HG03066 (cell line): ENCODE data around the gene CABCOCO1.

Experiments
- ATAC-seq: cut with Tn5 transposase; IDR thresholded peaks from one replicate; pipeline ENCODE4 v1.9.1; 2021; ENCODE audit warnings: low read depth; ENCODE audit not compliant: unreplicated experiment

The CABCOCO1 gene

DNA sequence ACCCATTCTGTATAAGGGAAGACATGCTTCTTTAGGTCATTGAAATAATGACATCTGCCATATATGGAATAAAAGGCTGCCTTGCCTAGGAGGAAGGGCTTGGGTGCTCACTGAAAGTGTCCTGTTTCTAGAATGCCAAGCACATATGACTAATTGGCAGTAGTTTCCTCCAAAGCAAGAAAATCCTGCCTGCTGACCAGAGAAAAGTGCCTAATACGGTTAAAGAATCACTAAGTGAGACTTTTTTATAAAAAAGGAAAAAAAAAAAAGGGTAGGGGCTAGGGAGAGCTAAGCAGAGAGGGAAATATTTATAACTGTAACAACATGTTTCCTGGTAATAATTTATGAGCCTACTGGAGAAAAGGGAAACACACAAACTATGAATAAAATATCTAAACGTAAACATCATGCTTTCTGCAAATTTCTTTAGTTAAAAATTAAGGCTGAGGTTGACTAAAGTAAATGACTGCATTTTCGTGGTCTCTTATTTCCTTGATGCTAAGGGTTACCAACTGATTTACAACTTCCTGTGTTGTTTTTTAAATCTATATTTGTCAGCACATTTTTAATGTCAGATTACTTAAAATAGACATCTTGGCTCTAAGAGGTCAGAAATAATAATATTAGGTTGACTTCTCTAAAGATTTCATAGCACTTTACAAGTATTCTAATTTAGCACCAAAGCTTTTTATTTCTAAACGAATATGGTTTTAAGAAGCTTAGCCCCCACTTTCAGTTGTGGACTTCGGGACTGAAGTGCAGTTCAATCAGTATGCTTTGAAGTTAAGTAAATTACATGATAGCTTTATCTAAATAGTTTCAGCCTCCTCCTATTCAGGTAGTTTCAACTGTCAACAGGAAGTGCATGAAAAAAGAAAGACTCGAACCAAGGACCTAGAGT, 89.6 kb downstream of the CABCOCO1 start:
- no peak for ATAC-seq

DNA sequence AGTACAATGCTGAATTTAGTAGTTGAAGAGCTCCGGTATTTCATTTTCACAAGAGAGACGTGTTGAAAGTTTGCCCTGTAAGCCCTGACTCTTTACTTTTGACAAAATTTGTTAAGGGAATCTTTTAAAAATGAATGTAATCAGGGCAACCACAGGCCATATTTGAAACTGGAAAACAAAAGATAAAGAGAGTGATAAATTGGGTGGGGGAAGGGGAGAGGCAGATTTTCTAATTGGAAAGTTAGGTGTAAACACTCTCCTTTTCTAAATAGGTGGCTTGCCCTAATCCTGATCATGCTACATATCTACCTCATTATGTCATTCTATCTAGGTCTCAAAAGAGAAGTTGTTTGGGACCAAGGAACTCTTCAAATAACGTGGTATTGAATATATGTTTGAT, 90.7 kb downstream of the CABCOCO1 start:
- ATAC-seq, result no peak

DNA sequence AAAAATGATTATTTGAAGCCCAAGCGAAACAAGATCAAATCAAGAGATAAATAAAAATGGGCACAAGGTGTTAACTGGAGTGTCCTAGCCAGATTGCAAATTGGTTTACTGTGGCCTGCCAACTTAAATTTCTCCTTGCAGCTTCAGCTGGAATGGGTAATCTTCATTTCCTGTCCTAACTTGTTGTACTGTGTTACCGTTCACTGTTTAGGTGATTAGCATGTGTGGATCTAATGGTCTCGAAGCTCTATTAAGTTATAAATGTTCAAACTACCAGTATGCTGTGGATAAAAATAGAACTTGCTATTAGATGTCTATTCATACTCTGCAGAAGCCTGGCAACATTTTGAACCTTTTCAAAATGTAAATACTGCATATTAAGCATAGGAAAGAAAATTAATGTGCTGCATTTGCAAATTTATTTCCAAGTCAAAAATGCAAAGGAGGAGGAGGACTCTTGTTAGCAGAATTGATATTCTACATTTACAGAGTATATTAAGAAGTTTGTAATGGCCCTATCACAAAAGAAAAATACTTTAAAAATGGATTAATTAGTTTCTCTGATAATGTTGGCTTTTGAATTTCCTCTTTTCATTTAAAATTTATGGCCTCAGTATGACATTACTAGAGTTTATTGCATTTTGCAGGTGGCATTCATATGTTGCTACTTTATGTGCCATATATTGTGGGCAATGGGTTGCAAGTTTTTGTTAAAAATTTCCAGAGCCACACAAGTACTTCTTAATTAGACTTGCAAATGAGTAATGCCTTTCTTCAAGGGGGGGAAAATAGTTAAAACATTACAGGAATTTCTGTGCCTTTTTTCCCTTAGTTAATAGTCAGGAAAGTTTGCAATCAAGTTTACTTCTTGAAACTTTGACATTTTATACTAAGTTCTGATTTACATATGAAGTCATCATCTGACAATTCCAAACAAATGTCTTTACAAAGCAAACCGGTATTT, 92.1 kb downstream of the CABCOCO1 start:
- no peak for ATAC-seq

GRCh38 chr10:61757001-61757400, 94.3 kb downstream of the CABCOCO1 start:
- no peak for ATAC-seq

GRCh38 chr10:61757525-61758397, 95.0 kb downstream of the CABCOCO1 start:
- no peak for ATAC-seq

DNA sequence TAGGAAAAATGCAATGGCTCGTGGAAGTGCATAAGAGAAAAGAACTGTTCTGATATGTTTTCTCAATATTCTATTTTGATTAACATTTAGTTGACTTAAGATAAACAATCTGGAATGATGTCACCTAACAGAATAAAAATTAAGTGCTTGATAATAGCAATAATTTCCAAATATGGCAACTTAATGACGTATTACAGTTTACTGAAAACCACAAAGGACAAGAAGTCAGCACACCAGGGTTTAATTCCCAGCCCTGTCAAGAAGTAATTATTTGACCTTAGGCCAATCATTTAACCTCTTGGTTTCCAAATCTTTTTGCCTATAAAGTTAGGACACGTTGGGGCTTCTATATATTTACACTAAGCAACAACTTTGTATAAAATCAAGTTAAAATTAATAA, 95.7 kb downstream of the CABCOCO1 start:
- ATAC-seq, result no peak

- no peak for ATAC-seq
Measured at GRCh38 chr10:61759751-61760150, 97.0 kb downstream of the CABCOCO1 start.

DNA sequence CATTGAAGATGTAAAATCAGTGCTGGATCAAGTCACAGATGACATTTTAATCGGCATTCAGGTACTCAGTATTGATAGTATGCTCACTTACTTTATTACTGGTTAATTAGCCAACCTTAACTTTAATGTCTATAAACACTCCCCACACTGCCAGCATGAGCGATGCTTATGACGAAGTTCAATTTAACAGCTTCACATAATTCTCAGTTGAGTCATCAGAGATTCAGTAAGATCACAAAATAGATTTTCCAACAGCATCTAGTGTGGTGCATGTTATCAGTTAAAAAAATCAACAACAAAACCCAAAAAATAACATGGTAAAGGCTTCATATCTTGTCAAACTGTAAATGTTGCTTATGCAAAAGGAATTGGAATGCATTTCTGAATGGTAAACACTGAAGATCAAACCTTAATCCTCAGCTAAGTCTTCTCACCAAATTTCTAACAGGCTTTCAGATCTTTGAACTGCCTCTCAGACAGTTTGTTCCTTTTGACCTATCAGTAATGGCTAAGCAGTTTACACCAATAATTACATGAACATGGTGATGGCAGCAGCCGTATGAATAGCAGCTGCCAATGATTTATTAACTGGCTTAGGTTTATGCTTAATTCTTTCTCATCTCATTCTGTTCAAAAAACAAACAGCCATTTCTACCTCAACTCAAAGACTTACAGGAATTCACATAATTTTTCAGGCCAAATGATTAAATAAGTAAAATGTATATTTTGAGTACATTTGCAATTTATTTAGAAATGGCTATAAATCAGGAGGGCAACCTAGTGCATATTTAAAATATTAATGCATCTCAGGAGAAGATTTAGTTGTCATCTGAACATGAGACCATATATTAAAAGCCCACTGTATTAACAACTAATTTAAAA, 98.5 kb downstream of the CABCOCO1 start:
- ATAC-seq, result no peak

- ATAC-seq, result no peak
Measured at GRCh38 chr10:61761825-61762217, 99.1 kb downstream of the CABCOCO1 start.

GRCh38 chr10:61763778-61764177, 101.0 kb downstream of the CABCOCO1 start:
- ATAC-seq, result no peak

DNA sequence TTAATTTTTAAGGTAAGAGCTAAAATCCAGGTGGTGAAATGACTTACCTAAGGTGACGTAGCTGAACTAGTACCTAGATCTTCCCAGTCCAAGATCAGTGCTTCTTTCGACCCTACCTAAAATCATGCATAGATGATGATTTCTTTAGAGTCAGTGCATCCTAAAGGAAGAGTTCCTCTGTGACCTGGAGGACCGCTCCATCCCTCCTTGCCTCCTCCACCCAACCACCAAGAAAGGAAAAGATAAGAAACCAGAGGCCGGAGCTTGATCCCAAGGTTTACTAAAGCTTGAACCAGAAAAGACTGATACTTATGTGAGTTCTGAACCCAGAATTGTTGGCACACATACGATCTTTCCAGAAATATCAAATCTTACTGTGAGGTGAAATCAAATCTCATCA, 101.8 kb downstream of the CABCOCO1 start:
- no peak for ATAC-seq

GRCh38 chr10:61765176-61766087, 102.7 kb downstream of the CABCOCO1 start:
- ATAC-seq, result no peak

GRCh38 chr10:61766927-61767326, 104.2 kb downstream of the CABCOCO1 start:
- ATAC-seq, result no peak

- no peak for ATAC-seq
Measured at GRCh38 chr10:61774031-61774430, 111.3 kb downstream of the CABCOCO1 start.

DNA sequence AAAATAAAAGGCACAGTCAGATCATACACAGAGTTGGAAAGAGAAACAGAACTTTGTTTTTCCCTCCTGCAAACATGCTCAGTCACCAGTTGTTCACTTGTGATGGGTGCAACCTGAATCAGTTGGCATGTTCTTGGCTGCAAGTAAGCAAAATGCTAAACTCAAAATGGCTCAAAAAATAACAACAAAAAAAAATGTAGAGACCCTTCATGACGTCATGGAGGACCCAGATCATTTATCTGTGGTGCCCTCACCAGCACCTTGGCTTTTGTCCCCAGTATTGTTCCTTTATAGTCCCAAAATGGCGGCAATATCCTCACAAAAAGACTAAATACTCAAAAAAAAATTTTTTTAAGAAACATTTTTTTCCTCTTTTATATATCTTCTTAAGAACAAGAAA, 112.4 kb downstream of the CABCOCO1 start:
- no peak for ATAC-seq

GRCh38 chr10:61776615-61777266, 114.0 kb downstream of the CABCOCO1 start:
- ATAC-seq, result no peak

DNA sequence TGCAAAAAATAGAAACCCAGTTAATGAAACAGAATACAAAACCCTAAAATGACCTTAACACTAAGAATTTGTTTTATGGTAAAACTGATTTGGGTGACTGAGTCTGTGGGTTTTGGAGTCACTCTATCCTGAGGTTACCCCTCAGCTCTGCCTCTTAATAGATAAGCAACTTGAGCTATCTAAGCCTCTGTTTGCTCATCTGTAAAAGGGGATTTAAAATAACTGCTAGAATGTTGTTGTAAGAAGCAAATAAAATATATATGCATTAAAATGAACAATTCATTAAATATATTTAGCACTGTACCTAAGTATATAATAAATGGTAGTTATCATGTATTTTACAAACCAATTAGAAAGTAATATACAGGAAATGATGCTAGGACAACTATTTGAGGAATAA, 115.4 kb downstream of the CABCOCO1 start:
- no peak for ATAC-seq

DNA sequence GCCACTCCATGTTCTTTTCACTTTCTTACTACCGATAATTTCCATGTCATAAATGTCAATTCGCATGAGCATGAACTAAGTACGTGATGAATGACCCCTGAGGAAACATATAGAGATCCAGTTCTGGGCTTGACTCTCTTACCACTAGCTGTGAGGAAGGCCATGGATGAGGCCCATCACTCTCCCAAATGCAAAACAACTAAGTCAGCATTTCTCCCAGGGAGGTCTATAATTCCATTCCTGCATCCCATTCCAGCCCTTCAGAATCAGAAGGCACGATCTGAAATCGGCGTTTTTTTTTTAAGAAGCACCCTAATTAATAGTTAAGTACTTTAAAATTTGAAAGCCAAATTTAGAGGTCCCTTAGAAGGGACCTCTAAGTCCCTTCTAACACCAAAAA, 116.5 kb downstream of the CABCOCO1 start:
- ATAC-seq, result no peak
